ENCODE results near the gene ST6GALNAC3. TPM values are rescaled to one million over a fixed set of nuclear protein-coding genes. Genes with fewer than 3 reads are reported as not detected.

Gene ST6GALNAC3
- total RNA-seq, 4 donors from 2014 or later = 5.9 to 29.8 (median 11.7) TPM

- no peak for TF ChIP-seq CTCF (IDR thresholded peaks at IDR 0.05; ENCODE audit: low read depth)
Measured at GRCh38 chr1:76256289-76257223, 182.0 kb downstream of the ST6GALNAC3 start.

GRCh38 chr1:76257823-76258222 is 183.3 kb downstream of the ST6GALNAC3 start:
- no peak for TF ChIP-seq CTCF (IDR thresholded peaks at IDR 0.05; ENCODE audit: low read depth)

- no peak for TF ChIP-seq CTCF (IDR thresholded peaks at IDR 0.05; ENCODE audit: low read depth)
Measured at GRCh38 chr1:76259270-76259669, 184.7 kb downstream of the ST6GALNAC3 start.

GRCh38 chr1:76260279-76260678 is 185.7 kb downstream of the ST6GALNAC3 start:
- TF ChIP-seq CTCF (IDR thresholded peaks at IDR 0.05; ENCODE audit: low read depth) = no peak

- TF ChIP-seq CTCF (IDR thresholded peaks at IDR 0.05; ENCODE audit: low read depth) = no peak
Measured at GRCh38 chr1:76262601-76263000, 188.1 kb downstream of the ST6GALNAC3 start.

GRCh38 chr1:76264642-76265041 is 190.1 kb downstream of the ST6GALNAC3 start:
- TF ChIP-seq CTCF (IDR thresholded peaks at IDR 0.05; ENCODE audit: low read depth) = no peak

- TF ChIP-seq CTCF (IDR thresholded peaks at IDR 0.05; ENCODE audit: low read depth) = no peak
Measured at GRCh38 chr1:76266762-76267161, 192.2 kb downstream of the ST6GALNAC3 start.

Data from subcutaneous adipose tissue (tissue), 4 donors.